MM.1S (cell line): ENCODE data around the gene PLBD2.

ENCODE experiments used
- DNase-seq: peaks from one replicate; pipeline ENCODE4 v3.0.0-alpha.2; 2015
- H2AFZ ChIP-seq: fragments of 300-600 bp; sonication (generic); 2 replicates; pipeline ENCODE4 v1.6.0; 2016; ENCODE audit warnings: antibody characterized with exemption, low read length
- H3F3A ChIP-seq: fragments of 300-600 bp; sonication (generic); 2 replicates; pipeline ENCODE4 v1.6.1; 2016; ENCODE audit warnings: mild to moderate bottlenecking, antibody characterized with exemption, low read length, moderate library complexity, mixed read lengths; ENCODE audit not compliant: insufficient read depth
- H3K27ac ChIP-seq: fragments of 300-600 bp; sonication (generic); 2 replicates; pipeline ENCODE4 v1.5.1; 2016; ENCODE audit warnings: mild to moderate bottlenecking, low read length
- H3K27me3 ChIP-seq: fragments of 300-600 bp; sonication (generic); replicated peaks from 2 replicates; pipeline ENCODE4 v1.6.0; 2016; ENCODE audit warnings: low read length; ENCODE audit not compliant: insufficient read depth
- H3K36me3 ChIP-seq: fragments of 300-600 bp; sonication (generic); replicated peaks from 2 replicates; pipeline ENCODE4 v1.6.1; 2016; ENCODE audit warnings: mild to moderate bottlenecking, low read length, mixed read lengths; ENCODE audit not compliant: insufficient read depth
- H3K4me1 ChIP-seq: fragments of 300-600 bp; sonication (generic); 2 replicates; pipeline ENCODE4 v1.6.1; 2016; ENCODE audit warnings: low read length, mixed read lengths
- H3K4me2 ChIP-seq: fragments of 300-600 bp; sonication (generic); 2 replicates; pipeline ENCODE4 v1.6.0; 2016; ENCODE audit warnings: low read depth, low read length
- H3K4me3 ChIP-seq: fragments of 300-600 bp; sonication (generic); 2 replicates; pipeline ENCODE4 v1.5.1; 2016; ENCODE audit warnings: low read length, mixed read lengths
- H3K79me2 ChIP-seq: fragments of 300-600 bp; sonication (generic); 2 replicates; pipeline ENCODE4 v1.6.1; 2016; ENCODE audit warnings: mixed run types, low read length, mixed read lengths
- H3K9ac ChIP-seq: fragments of 300-600 bp; sonication (generic); 2 replicates; pipeline ENCODE4 v1.6.1; 2016; ENCODE audit warnings: low read length, mixed read lengths
- H3K9me2 ChIP-seq: fragments of 300-600 bp; sonication (generic); replicated peaks from 2 replicates; pipeline ENCODE4 v1.6.1; 2016; ENCODE audit warnings: mild to moderate bottlenecking, low read length, mixed read lengths; ENCODE audit not compliant: insufficient read depth
- H3K9me3 ChIP-seq: fragments of 300-600 bp; sonication (generic); replicated peaks from 2 replicates; pipeline ENCODE4 v1.6.1; 2016; ENCODE audit warnings: mild to moderate bottlenecking, low read length, mixed read lengths; ENCODE audit not compliant: insufficient read depth
- H4K20me1 ChIP-seq: fragments of 300-600 bp; sonication (generic); 2 replicates; pipeline ENCODE4 v1.6.1; 2016; ENCODE audit warnings: mild to moderate bottlenecking, low read length, moderate library complexity, mixed read lengths; ENCODE audit not compliant: insufficient read depth
- CTCF ChIP-seq: fragments of 300-600 bp; sonication (generic); IDR thresholded peaks from 2 replicates; pipeline ENCODE4 v1.5.1; 2016; ENCODE audit warnings: antibody characterized with exemption, low read length, mixed read lengths
- EZH2 ChIP-seq: fragments of 300-600 bp; sonication (generic); optimal IDR thresholded peaks from 2 replicates; pipeline ENCODE3; 2017; ENCODE audit warnings: low read depth, mild to moderate bottlenecking, antibody characterized with exemption, low read length, mixed read lengths
- EZH2phosphoT487 ChIP-seq: fragments of 300-600 bp; sonication (generic); IDR thresholded peaks from 2 replicates; pipeline ENCODE4 v1.6.1; 2018; ENCODE audit warnings: antibody characterized with exemption, low read length

PLBD2 gene

GRCh38 chr12:113358381-113359132 lies at the start of gene PLBD2:
Gene PLBD2, plus strand, starts transcription at chr12:113358587. Its CDS starts 14 bp downstream, at chr12:113358601.
- no peaks in the 10 kb centered on the region for H4K20me1 ChIP-seq
- H3K9me2 ChIP-seq = no peaks in the 10 kb centered on the region
- no peaks in the 10 kb centered on the region for H3K4me1 ChIP-seq
- H3F3A ChIP-seq = no peaks in the 10 kb centered on the region
- no peaks in the 10 kb centered on the region for H3K79me2 ChIP-seq
- H3K4me3 ChIP-seq = peak within 1 kb of the TSS; percentile 69
- H3K9ac ChIP-seq = peak within 1 kb of the TSS; percentile 48; the same call in 1 of the 2 replicates
- H3K27me3 ChIP-seq = no peaks in the 10 kb centered on the region
- H3K9me3 ChIP-seq = no peaks in the 10 kb centered on the region
- no peaks in the 10 kb centered on the region for H3K36me3 ChIP-seq
- H2AFZ ChIP-seq = peak within 1 kb of the TSS; percentile 56
- peak within 1 kb of the TSS; percentile 59 for H3K4me2 ChIP-seq
- TF ChIP-seq EZH2phosphoT487 = no peak
- TF ChIP-seq EZH2 = no peak
- no peak for TF ChIP-seq CTCF
- H3K27ac ChIP-seq = no peak within 1 kb of the TSS
- DNase-seq = peak; percentile 83

- Histone ChIP-seq H3K36me3 (no peaks in the 10 kb centered on the region), H3K4me3 (no peak overlapping the region), H3K27me3 (no peaks in the 10 kb centered on the region), H3K4me1 (no peaks in the 10 kb centered on the region), H3K79me2 (no peaks in the 10 kb centered on the region), H3K9ac (no peak overlapping the region), H3K27ac (no peak overlapping the region), H3F3A (no peaks in the 10 kb centered on the region), H4K20me1 (no peaks in the 10 kb centered on the region), H3K9me2 (no peaks in the 10 kb centered on the region), H3K4me2 (no peak overlapping the region), H3K9me3 (no peaks in the 10 kb centered on the region), H2AFZ (no peak overlapping the region)
- TF ChIP-seq CTCF (no peak), EZH2phosphoT487 (no peak)
- DNase-seq = no peak
Measured at GRCh38 chr12:113310489-113310888, 47.9 kb upstream of the PLBD2 start.

GRCh38 chr12:113314121-113314529 lies 44.3 kb upstream of the PLBD2 start:
- Histone ChIP-seq H3K9me2 (no peaks in the 10 kb centered on the region), H3K27me3 (no peaks in the 10 kb centered on the region), H3K4me3 (no peak overlapping the region), H3K4me1 (no peaks in the 10 kb centered on the region), H3K79me2 (no peaks in the 10 kb centered on the region), H3K4me2 (no peak overlapping the region), H2AFZ (no peak overlapping the region), H3K9me3 (no peaks in the 10 kb centered on the region), H3K36me3 (no peaks in the 10 kb centered on the region), H4K20me1 (no peaks in the 10 kb centered on the region), H3F3A (no peaks in the 10 kb centered on the region), H3K27ac (no peak overlapping the region), H3K9ac (no peak overlapping the region)
- no peak for TF ChIP-seq EZH2phosphoT487
- no peak for TF ChIP-seq EZH2
- no peak for TF ChIP-seq CTCF
- DNase-seq = no peak
